ENCODE data around the gene SLC2A9.
"Not testable (repeated sequence)": the region's sequence is repeated elsewhere in the genome, so short reads cannot be mapped to it uniquely, and the experiment has no call there.

Gene SLC2A9

GRCh38 chr4:9987749-9988362 is 33.4 kb downstream of the SLC2A9 start:
- Histone ChIP-seq H3K4me3 (ENCODE audit: insufficient read depth, low read depth, low read length, poor library complexity, severe bottlenecking) (no peak overlapping the region), H3K36me3 (ENCODE audit: control insufficient read depth, insufficient read depth, low read length) (no peaks in the 10 kb centered on the region), H3K27me3 (replicated peaks; ENCODE audit: control insufficient read depth, insufficient read depth, low read length, poor library complexity, severe bottlenecking) (no peaks in the 10 kb centered on the region), H3K4me1 (ENCODE audit: control insufficient read depth, insufficient read depth, low read length, poor library complexity, severe bottlenecking) (no peaks in the 10 kb centered on the region), H3K27ac (ENCODE audit: insufficient read depth, low read length, poor library complexity, severe bottlenecking) (no peak overlapping the region), H3K9me3 (ENCODE audit: control insufficient read depth, low read length) (no peaks in the 10 kb centered on the region)
- DNase-seq = no peak

- no peaks in the 10 kb centered on the region for H3K36me3 ChIP-seq (ENCODE audit: control insufficient read depth, insufficient read depth, low read length)
- no peak overlapping the region for H3K27ac ChIP-seq (ENCODE audit: insufficient read depth, low read length, poor library complexity, severe bottlenecking)
- no peaks in the 10 kb centered on the region for H3K4me1 ChIP-seq (ENCODE audit: control insufficient read depth, insufficient read depth, low read length, poor library complexity, severe bottlenecking)
- H3K27me3 ChIP-seq (replicated peaks; ENCODE audit: control insufficient read depth, insufficient read depth, low read length, poor library complexity, severe bottlenecking) = no peaks in the 10 kb centered on the region
- H3K9me3 ChIP-seq (ENCODE audit: control insufficient read depth, low read length) = no peaks in the 10 kb centered on the region
- no peak overlapping the region for H3K4me3 ChIP-seq (ENCODE audit: insufficient read depth, low read depth, low read length, poor library complexity, severe bottlenecking)
- no peak for DNase-seq
These were observed 36.7 kb downstream of the SLC2A9 start for GRCh38 chr4:9984621-9985020.

GRCh38 chr4:9983211-9983610 is 38.1 kb downstream of the SLC2A9 start:
- Histone ChIP-seq H3K4me3 (ENCODE audit: insufficient read depth, low read depth, low read length, poor library complexity, severe bottlenecking) (no peak overlapping the region), H3K9me3 (ENCODE audit: control insufficient read depth, low read length) (no peaks in the 10 kb centered on the region), H3K4me1 (ENCODE audit: control insufficient read depth, insufficient read depth, low read length, poor library complexity, severe bottlenecking) (no peaks in the 10 kb centered on the region), H3K27me3 (replicated peaks; ENCODE audit: control insufficient read depth, insufficient read depth, low read length, poor library complexity, severe bottlenecking) (no peaks in the 10 kb centered on the region), H3K27ac (ENCODE audit: insufficient read depth, low read length, poor library complexity, severe bottlenecking) (no peak overlapping the region), H3K36me3 (ENCODE audit: control insufficient read depth, insufficient read depth, low read length) (no peaks in the 10 kb centered on the region)
- no peak for DNase-seq

- not testable (repeated sequence) for H3K9me3 ChIP-seq (ENCODE audit: control insufficient read depth, low read length); H3K27me3 ChIP-seq (replicated peaks; ENCODE audit: control insufficient read depth, insufficient read depth, low read length, poor library complexity, severe bottlenecking); H3K4me1 ChIP-seq (ENCODE audit: control insufficient read depth, insufficient read depth, low read length, poor library complexity, severe bottlenecking); H3K4me3 ChIP-seq (ENCODE audit: insufficient read depth, low read depth, low read length, poor library complexity, severe bottlenecking); H3K27ac ChIP-seq (ENCODE audit: insufficient read depth, low read length, poor library complexity, severe bottlenecking); H3K36me3 ChIP-seq (ENCODE audit: control insufficient read depth, insufficient read depth, low read length); DNase-seq
These were observed 39.4 kb downstream of the SLC2A9 start for GRCh38 chr4:9981899-9982298.

- Histone ChIP-seq H3K27ac (ENCODE audit: insufficient read depth, low read length, poor library complexity, severe bottlenecking) (no peak overlapping the region), H3K9me3 (ENCODE audit: control insufficient read depth, low read length) (no peaks in the 10 kb centered on the region), H3K27me3 (replicated peaks; ENCODE audit: control insufficient read depth, insufficient read depth, low read length, poor library complexity, severe bottlenecking) (no peaks in the 10 kb centered on the region), H3K4me3 (ENCODE audit: insufficient read depth, low read depth, low read length, poor library complexity, severe bottlenecking) (no peak overlapping the region), H3K36me3 (ENCODE audit: control insufficient read depth, insufficient read depth, low read length) (no peaks in the 10 kb centered on the region), H3K4me1 (ENCODE audit: control insufficient read depth, insufficient read depth, low read length, poor library complexity, severe bottlenecking) (no peaks in the 10 kb centered on the region)
- DNase-seq = no peak
These were observed 40.4 kb downstream of the SLC2A9 start for GRCh38 chr4:9980898-9981297.

- no peaks in the 10 kb centered on the region for H3K36me3 ChIP-seq (ENCODE audit: control insufficient read depth, insufficient read depth, low read length)
- no peaks in the 10 kb centered on the region for H3K4me1 ChIP-seq (ENCODE audit: control insufficient read depth, insufficient read depth, low read length, poor library complexity, severe bottlenecking)
- no peak for DNase-seq
These were observed 42.1 kb downstream of the SLC2A9 start for GRCh38 chr4:9979101-9979701.

GRCh38 chr4:9977518-9978031 is 43.7 kb downstream of the SLC2A9 start:
- H3K4me1 ChIP-seq (ENCODE audit: control insufficient read depth, insufficient read depth, low read length, poor library complexity, severe bottlenecking) = no peaks in the 10 kb centered on the region
- H3K27ac ChIP-seq (ENCODE audit: insufficient read depth, low read length, poor library complexity, severe bottlenecking) = no peak overlapping the region
- H3K9me3 ChIP-seq (ENCODE audit: control insufficient read depth, low read length) = no peaks in the 10 kb centered on the region
- H3K36me3 ChIP-seq (ENCODE audit: control insufficient read depth, insufficient read depth, low read length) = no peaks in the 10 kb centered on the region
- no peak overlapping the region for H3K4me3 ChIP-seq (ENCODE audit: insufficient read depth, low read depth, low read length, poor library complexity, severe bottlenecking)
- no peaks in the 10 kb centered on the region for H3K27me3 ChIP-seq (replicated peaks; ENCODE audit: control insufficient read depth, insufficient read depth, low read length, poor library complexity, severe bottlenecking)
- no peak for DNase-seq

More at GRCh38 chr4:9979101-9979701, 42.1 kb downstream of the SLC2A9 start:
- no peaks in the 10 kb centered on the region for H3K27me3 ChIP-seq (replicated peaks; ENCODE audit: control insufficient read depth, insufficient read depth, low read length, poor library complexity, severe bottlenecking)
- H3K9me3 ChIP-seq (ENCODE audit: control insufficient read depth, low read length) = no peaks in the 10 kb centered on the region
- no peak overlapping the region for H3K27ac ChIP-seq (ENCODE audit: insufficient read depth, low read length, poor library complexity, severe bottlenecking)
- H3K4me3 ChIP-seq (ENCODE audit: insufficient read depth, low read depth, low read length, poor library complexity, severe bottlenecking) = no peak overlapping the region

GRCh38 chr4:9976781-9977180 is 44.5 kb downstream of the SLC2A9 start:
- Histone ChIP-seq H3K4me1 (ENCODE audit: control insufficient read depth, insufficient read depth, low read length, poor library complexity, severe bottlenecking) (no peaks in the 10 kb centered on the region), H3K36me3 (ENCODE audit: control insufficient read depth, insufficient read depth, low read length) (no peaks in the 10 kb centered on the region)

GRCh38 chr4:9976293-9976692 is 45.0 kb downstream of the SLC2A9 start:
- Histone ChIP-seq H3K9me3 (ENCODE audit: control insufficient read depth, low read length) (no peaks in the 10 kb centered on the region), H3K4me3 (ENCODE audit: insufficient read depth, low read depth, low read length, poor library complexity, severe bottlenecking) (no peak overlapping the region), H3K36me3 (ENCODE audit: control insufficient read depth, insufficient read depth, low read length) (no peaks in the 10 kb centered on the region), H3K27me3 (replicated peaks; ENCODE audit: control insufficient read depth, insufficient read depth, low read length, poor library complexity, severe bottlenecking) (no peaks in the 10 kb centered on the region), H3K27ac (ENCODE audit: insufficient read depth, low read length, poor library complexity, severe bottlenecking) (no peak overlapping the region), H3K4me1 (ENCODE audit: control insufficient read depth, insufficient read depth, low read length, poor library complexity, severe bottlenecking) (no peaks in the 10 kb centered on the region)
- no peak for DNase-seq

More at GRCh38 chr4:9976781-9977180, 44.5 kb downstream of the SLC2A9 start:
- H3K9me3 ChIP-seq (ENCODE audit: control insufficient read depth, low read length) = no peaks in the 10 kb centered on the region
- H3K27me3 ChIP-seq (replicated peaks; ENCODE audit: control insufficient read depth, insufficient read depth, low read length, poor library complexity, severe bottlenecking) = no peaks in the 10 kb centered on the region
- no peak for DNase-seq
- no peak overlapping the region for H3K4me3 ChIP-seq (ENCODE audit: insufficient read depth, low read depth, low read length, poor library complexity, severe bottlenecking)
- H3K27ac ChIP-seq (ENCODE audit: insufficient read depth, low read length, poor library complexity, severe bottlenecking) = no peak overlapping the region

GRCh38 chr4:9971711-9972110 is 49.6 kb downstream of the SLC2A9 start:
- Histone ChIP-seq H3K36me3 (ENCODE audit: control insufficient read depth, insufficient read depth, low read length) (no peaks in the 10 kb centered on the region), H3K27me3 (replicated peaks; ENCODE audit: control insufficient read depth, insufficient read depth, low read length, poor library complexity, severe bottlenecking) (no peaks in the 10 kb centered on the region), H3K4me1 (ENCODE audit: control insufficient read depth, insufficient read depth, low read length, poor library complexity, severe bottlenecking) (no peaks in the 10 kb centered on the region), H3K4me3 (ENCODE audit: insufficient read depth, low read depth, low read length, poor library complexity, severe bottlenecking) (no peak overlapping the region), H3K9me3 (ENCODE audit: control insufficient read depth, low read length) (no peaks in the 10 kb centered on the region), H3K27ac (ENCODE audit: insufficient read depth, low read length, poor library complexity, severe bottlenecking) (no peak overlapping the region)
- DNase-seq = no peak

All from effector memory CD4-positive, alpha-beta T cell (primary cell).